Stimulated activated CD8-positive, alpha-beta memory T cell treated with anti-CD3 and anti-CD28 coated beads, Interleukin-2, amount 100 ng/mL, for 1 hour (primary cell): ENCODE measurements around the gene TNFAIP2.
"Not testable (repeated sequence)": the region's sequence is repeated elsewhere in the genome, so short reads cannot be mapped to it uniquely, and the experiment has no call there.

Experiments
- DNase-seq, 2 donors: peaks; one replicate each; pipeline ENCODE4 v3.0.0-alpha.2; 2020; ENCODE audit warnings: low read depth in 2 of 2

Gene TNFAIP2

DNA sequence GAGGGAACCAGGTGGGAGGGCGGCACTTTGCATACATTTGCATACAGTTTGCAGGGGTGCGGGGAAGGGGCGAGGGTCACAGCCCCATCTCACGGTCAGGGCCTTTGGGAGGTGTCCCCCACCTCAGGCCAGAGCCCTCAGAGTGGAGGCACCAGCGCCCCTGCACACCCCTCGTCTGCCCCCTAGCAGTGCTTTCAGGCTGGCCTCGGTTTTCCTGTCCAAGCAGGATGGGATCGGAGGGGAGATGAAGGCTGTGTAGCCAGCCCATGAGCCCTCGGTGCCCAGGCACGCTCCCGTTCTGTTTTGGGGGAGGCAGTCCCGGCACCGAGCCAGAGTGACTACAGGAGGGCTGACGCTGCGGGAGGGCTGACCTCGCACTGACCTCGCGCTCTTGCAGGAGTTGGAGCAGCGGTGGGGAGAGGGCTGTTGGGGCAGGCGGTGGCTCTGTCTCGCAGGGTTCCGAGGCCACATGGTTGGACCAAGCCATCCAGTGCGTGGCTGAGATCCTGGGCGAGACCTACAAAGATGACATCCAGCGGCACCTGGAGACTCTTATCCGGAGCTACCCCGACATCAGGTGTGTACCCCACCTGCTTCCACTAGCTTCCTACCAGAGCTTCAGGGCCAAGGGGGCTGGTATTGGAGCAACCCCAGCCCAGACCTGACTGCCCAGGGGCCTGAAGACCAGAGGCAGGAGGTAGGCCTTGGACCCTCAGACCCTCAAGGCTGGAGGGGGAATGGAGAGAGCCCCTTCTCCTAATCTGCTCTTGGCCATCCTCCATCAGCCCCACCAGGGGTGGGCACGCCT lies 15.1 kb upstream of the TNFAIP2 start:
- DNase-seq: no peak

DNA sequence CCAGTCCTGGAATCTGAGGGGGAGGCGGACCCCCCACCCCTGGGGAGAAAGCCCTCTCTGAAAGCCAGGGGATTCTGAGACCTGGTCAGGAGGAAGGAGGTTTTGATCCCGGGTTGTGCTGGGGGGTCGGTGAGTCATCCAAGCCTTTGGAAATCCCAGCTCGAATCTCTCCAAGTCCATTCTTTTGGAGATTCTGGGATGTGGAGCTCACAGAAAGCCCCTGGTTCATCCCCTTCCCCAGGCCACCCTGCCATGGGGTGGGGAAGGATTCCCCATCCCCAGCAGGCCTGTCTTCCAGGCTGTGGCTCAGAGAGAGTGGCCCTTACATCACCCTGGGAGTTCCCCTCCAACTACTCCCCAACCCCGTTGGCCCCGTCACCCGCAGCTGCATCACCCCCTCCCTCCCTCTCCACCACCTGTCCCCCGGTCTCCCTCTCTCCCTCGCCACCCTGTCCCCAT lies 14.5 kb upstream of the TNFAIP2 start:
- DNase-seq: no peak

DNA sequence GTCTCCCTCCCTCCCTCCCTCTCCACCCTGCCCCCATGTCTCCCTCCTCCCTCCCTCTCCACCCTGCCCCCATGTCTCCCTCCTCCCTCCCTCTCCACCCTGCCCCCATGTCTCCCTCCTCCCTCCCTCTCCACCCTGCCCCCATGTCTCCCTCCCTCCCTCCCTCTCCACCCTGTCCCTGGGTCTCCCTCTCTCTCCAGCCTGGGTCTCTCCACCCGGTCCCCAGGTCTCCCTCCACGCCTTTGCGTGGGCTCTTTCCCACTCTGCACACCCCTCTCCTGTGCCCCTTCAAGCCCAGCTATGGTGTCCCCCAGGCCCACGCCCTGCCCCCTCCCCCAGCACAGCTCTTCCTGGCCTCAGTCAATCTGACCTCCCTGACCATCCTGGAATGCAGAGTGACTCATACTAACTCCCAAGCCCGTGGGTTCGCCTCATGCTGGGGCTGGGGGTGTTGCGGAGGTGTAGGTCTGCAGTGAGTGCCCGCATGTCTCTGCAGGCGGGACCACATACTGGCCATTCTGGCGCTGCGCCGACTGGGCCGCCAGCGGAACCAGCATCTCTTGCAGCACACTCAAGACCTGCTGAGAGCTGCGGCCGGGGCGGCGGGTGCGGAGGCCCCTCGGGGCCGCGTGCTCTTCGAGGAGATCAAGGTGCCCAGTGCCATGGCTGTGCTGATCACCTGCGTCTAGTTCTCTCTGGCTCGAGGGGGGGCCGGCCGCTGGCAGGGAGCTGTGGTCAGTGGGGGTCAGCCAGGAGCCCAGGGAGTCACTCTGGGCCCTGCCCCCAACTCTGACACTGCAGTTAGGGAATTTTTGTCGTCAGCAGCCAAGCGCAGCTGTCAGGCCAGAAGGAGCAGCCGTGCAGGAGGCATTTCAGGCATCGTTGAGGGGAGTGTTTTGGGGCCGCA lies 13.5 kb upstream of the TNFAIP2 start:
- no peak for DNase-seq

DNA sequence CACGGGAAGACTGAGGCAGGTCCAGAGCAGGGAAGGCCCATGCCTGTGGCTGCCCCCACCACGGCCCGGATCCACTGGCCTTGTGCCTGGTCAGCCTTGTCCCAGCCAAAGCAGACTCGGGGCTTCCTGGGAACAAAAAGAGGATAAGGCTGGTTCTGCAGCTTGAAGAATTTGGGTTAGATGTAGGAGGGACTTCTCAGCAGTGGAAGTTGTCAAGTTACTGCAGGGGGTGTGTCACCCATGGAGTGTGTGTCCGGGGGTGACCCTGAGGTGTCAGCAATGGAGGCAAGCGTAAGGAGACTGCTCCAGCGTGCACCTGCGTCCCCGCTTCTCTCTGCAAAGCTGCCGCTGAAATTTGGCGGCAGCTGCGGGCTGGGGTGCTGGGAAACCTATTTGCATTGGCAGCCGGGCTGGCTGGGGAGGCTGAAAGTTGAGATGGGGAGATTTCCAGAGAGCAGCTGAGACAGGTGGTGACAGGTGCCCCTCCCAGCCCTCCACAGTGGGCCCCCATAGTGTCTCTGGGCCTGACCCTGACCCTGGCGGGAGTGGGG lies 12.5 kb upstream of the TNFAIP2 start:
- DNase-seq: no peak

DNA sequence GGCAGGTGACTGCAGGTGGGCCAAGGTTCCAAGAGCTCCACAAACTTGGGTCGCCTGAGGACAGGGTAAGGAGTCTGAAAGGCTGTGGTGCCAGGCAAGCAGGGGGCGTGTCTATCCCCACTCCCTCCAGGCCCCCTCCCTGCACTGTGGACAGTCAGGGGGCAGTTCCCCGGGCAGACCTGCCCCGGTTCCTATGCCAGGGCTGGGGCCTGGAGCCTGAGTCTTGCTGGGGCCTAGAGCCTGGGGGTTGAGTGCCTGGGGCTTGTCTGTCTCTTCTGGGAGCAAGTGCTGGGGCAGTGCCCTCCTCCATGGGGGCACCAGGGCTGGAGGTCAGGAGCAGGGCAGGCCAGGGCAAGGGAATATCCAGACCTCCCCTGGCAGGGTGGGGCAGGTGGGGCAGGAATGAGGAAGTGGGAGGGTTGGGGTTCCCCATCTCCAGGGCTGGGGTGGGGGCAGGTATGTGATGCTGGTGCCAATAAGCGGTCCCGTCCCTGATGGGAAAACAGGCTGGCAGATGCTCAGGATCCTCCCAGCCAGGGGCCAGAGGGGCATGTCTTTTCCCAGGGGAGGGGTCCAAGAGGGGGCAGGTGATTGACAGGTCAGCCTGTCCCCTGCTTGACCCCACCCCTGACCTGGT lies 11.9 kb upstream of the TNFAIP2 start:
- no peak for DNase-seq

DNA sequence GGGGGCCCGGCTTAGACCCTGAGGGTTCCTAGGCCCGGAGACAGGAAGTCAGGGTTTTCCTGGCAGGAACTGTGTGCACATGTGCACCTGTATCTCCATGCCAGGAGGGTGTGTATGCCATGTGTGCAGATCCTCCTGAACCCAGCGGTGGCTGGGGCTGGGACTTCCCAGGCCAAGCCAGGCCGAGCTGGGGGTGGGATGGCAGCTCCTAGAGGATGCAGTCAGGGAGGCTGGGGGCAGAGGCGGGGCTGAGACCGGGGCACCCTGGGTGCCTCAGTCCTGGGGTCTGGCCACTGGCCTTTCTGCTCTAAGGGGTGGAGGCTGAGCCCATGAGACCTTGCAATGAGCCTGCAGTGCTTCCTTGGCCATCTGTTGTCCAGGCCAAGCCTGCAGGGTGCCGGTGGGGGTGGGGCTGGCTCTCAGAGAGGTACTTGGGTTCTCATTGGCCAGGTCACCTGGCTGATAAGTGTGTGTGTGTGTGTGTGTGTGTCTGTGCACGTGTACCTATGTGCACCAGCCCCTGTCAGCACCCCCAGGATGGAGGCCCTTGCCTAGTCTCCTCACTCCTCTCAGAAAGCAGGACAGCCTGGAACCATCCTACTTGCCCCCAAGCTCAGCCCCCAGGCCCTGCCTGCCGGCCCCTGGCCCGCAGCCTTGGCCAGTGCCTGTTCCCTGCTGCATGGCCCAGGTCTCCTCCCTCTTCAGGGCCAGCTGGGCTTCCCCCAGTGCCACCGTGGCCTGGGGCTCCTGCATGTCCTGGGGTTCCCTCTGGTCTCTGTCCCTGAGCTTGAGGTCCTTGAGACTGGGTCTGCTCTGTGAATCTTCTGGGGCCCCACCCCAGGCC lies 10.6 kb upstream of the TNFAIP2 start:
- DNase-seq: no peak

DNA sequence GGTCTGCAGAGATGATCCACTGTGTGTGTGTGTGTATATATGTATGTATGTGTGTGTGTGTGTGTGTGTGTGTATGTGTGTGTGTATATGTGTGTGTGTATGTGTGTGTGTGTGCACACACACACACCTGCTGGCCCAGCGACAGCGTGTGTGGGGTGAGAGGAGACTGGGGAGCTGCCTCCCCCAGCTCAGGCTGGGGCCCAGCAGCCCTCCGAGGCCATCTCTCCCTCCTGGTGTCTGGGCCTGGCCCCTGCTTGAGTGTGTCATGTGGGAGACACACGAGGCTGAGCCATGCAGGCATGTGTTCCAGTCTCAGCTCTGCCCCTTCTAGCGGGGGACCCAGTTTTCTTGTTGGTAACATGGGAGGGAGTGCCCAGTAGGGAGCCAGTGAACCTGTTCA lies 10.0 kb upstream of the TNFAIP2 start:
- no peak for DNase-seq

DNA sequence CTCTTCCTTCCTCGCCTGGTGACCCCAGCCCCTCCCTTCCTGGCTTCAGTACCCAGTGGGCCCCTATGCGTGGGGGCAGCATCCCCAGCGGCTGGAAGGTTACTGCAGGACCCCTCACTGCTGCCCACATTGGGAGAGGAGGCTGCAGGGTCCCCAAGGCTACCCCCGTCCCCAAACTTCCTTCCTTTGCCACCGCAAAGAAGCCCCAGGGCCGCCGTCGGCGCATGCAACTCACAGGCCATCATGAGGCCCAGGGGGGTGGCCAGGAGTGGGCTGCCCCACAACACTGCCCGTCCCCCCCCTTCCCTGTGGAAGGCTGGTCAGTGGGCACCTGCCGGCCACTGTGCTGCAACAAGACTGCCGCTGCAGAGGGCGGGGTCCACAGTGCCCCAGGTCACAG lies 9.5 kb upstream of the TNFAIP2 start:
- no peak for DNase-seq

DNA sequence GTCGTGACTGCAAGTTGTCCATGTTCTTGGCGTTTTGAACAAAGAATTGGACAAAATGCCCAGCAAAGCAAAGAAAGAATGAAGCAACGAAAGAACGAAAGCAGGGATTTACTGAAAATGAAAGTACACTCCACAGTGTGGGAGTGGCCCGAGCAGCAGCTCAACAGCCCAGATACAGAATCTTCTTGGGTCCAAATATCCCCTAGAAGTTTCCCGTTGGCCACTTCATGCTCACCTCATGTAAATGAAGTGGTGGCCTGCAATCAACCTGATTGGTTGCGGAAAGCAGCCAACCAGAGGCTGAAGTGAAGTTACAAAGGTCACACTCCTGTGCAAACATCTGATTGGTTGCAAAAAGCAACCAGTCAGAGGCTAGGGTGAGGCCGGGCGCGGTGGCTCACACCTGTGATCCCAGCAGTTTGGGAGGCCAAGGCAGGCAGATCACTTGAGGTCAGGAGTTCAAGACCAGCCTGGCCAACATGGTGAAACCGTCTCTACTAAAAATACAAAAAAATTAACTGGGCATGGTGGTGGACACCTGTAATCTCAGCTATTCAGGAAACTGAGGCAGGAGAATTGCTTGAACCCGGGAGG lies 8.1 kb upstream of the TNFAIP2 start:
- DNase-seq: not testable (repeated sequence)

DNA sequence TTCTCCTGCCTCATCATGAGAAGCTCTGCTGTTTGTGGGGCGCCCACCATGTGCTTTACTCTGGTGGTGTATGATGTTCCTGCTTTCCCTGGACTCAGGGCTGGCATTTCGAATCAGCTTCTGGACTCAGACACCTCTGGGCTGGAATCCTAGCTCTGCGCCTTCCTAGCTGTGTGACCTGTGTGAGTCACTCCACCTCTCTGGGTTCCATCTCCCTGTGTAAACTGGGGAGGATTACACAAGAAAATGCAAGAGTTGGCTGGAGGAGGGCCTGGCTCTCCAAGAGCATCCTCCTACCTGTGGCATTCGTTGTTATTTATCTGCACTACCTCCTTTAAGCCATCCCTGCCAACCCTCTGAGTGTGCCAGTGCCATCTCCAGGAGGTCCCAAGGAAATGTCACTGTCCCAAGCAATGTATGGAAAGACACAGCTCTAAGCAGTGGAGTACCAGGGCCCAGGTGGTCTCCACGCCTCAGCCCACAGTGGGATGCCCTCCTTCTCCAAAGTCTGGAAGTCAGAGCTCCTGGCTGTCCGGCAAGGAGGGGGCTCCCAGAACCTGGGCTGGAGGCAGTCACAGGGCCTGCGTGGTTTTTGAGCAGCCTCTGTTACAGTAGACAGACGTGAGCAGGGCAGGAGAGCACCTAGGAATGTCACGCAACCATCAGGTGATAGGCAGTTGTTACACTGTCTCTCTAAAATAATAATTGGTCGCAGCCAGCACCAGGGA lies 7.3 kb upstream of the TNFAIP2 start:
- DNase-seq: no peak

DNA sequence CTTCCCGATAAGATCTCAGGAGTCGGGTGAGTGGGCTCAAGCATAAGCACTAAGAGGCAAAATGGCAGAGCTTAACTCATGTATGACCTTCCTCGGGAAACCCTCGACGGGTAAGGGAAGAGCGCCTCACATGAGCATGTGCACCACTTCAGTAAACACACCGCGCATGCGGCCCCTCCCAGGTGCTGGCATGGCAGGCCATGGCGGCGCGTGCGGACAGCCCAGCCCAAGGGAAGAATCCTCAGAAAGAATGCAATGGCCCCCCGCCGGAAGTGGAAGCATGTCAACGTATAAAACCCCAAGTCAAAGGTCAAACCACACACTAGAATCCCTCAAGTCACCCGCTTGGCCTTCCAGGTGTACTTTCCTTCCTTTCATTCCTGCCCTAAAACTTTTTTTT lies 6.6 kb upstream of the TNFAIP2 start:
- no peak for DNase-seq

DNA sequence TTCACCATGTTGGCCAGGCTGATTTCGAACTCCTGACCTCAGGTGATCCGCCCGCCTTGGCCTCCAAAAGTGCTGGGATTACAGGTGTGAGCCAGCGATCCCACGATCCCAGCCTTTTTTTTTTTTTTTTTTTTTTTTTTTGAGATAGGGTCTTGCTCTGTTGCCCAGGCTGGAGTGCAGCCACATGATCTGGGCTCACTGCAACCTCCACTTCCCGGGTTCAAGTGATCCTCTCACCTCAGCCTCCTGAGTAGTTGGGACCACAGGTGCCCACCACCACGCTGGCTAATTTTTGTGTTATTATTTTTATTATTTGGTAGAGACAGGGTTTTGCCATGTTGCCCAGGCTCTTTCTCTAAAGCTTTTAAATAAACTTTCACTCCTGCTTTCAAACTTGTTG lies 5.8 kb upstream of the TNFAIP2 start:
- DNase-seq: not testable (repeated sequence)

DNA sequence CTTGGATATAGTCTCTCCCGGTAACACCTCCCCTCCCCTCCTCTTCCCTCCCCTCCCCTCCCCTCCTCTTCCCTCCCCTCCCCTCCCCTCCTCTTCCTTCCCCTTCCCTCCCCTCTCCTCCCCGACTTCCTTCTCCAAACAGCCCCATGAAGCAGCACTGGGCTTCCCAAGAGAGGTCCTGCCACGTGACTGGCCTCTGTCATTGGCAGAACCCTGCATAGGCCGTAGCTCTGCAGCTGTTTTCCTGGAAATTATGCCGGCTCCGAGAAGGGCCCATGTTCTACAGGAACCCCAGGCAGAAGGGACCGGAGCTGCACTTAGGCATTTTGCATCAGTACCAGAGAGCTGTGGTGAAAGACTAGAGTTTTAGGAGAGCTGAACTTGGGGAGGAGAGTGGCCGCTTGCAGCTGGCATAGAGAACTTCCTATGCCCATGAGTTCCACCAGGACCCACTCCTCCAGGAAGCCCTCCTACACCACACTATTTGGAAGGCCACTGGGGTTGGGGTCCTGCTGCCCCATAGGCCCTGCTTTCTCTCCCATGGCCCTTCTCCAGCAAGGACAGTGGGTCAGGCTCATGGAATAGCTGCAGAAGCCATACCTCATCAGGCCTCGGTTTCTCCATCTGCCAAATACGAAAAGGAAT lies 5.1 kb upstream of the TNFAIP2 start:
- no peak for DNase-seq

DNA sequence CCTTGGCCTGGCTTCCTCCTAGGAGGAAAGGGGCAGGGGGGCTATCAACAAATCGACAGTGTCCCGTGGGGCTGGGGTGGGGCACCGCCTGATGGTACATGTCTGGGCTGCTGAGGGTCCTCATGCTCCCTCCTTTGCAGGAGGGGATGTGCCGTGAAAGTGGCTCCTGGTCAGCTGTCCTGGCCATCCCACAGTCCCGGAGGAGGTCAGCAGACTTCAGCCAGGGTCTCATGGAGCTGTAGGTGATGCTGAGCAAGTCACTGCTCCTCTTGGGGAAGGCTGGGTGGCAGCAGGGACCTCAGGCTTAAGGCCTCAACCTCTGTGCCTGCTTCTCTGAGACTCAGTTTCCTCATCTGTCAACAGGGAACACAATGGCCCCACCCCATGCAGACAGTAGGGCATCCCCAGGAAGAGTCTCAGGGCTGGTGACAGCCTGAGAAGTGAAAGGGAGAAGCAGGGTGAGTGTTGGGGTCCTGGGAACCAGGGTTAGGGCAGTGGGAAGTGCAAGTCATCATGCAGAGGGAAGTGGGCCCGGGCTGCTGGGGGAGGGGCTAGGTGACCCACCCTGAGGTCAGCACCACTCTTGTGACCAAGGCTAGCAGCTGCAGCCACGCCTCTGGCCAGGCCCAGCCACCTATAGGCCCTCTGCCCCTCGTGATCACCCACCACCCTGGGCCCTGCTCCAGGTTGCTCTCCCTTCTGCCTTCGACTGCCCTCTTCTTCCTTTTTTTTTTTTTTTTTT lies 4.4 kb upstream of the TNFAIP2 start:
- DNase-seq: no peak

DNA sequence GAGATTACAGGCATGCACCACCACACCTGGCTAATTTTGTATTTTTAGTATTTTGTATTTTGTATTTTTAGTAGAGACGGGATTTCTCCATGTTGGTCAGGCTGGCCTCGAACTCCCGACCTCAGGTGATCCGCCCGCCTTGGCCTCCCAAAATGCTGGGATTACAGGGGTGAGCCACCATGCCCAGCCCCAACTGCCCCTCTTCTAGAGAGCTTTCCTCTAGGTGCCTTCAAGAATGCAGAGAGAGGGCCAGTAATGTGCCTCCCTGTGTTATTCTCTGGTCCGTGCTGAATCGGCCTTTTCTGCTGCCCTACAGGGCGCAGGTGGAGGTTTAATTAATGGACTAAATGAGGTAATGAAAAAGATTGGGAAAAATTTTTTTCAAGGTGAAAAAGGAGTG lies 3.7 kb upstream of the TNFAIP2 start:
- not testable (repeated sequence) for DNase-seq

DNA sequence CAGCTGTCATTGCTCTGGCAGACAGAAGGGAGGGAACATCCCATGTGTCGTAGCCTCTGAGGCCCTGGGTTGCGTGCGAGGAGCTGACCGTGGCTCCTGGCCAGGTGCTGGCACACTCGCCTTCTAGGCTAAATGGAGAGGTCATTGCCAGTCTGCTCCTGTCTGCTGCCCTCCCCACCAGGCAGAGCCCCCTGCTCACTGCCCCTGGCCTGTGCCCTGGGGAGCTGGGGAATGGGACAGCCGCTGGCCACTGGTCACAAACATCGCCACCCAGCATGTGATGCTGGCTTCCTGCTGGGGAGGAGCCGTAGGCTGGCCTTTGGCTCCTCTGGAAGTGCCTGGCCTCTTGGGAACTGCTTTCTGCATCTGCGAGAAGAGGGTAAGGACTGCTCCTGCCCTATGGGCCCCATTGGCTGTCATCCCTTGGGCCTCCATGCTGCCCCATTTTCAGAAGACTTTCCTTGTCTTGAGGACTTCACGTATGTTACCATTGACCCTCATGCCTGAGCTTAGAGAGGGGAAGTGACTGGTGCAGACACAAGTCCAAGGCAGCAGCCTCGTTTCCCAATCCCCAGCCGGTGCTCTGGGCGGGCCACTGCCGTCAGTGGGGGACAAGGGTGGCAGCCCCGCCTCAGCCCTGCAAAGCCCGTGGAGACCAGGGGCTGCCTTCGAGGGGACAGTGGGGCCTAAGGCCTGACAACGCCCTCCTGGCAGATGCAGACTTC lies 2.0 kb upstream of the TNFAIP2 start:
- DNase-seq: no peak

DNA sequence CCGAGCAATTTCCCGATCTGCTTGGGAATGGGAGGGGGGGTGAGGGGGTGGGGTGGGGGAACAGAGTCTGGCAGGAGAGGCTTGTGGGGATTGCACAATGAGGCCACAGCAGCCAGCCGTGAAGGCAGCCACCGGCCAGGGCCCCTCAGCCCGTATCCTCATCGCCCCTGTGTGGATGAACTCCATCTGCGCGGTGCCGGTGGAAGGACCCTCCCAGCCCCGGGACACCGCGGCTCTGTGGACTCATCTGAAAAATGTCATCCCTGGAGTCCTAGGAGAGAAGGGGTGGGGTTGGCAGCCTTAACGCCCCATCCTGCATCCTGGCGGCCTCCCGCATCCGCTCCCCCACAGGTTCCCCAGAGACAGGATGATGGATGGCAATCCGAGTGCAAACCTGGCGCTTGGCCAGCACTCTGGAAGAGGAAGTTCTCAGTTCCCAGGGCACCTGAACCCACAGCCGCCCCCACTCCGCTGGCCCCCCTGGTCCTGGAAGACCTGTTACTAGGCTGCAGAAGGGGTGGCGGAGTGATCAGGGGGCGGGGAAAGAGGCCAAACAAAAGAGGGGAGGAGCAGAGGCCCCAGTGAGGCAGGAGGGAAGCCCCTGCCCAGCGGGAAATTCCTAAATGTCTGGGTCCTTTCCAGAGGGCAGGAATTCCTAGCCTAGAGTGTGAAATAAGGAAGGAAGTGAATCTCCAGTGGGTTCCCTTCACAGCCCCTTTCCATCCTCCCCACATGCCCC lies 1.2 kb upstream of the TNFAIP2 start:
- DNase-seq: no peak

DNA sequence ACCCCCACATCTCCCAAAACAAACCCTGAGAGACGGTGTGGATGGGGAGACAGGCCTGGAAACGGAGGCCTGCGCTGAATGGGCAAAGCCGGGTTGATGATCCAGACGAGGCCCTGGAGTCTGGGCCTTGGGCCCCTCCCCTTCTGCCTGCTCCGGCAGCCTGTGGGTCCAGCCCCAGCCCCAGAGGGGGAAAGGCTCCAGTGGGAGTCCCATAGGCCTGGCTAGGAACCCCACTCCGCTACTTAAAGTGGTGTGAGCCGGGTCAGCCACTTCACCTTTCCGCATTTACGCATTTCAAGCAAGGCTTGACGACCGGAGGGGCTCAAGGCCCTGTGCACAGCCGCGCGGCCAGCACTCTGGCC lies 695 bp upstream of the TNFAIP2 start:
- DNase-seq: no peak
